HG03175 (cell line): ENCODE data around the gene MRPS12.

Experiments
- ATAC-seq: cut with Tn5 transposase; IDR thresholded peaks from one replicate; pipeline ENCODE4 v1.9.1; 2021; ENCODE audit warnings: mild to moderate bottlenecking, moderate library complexity; ENCODE audit not compliant: unreplicated experiment

MRPS12 gene

DNA sequence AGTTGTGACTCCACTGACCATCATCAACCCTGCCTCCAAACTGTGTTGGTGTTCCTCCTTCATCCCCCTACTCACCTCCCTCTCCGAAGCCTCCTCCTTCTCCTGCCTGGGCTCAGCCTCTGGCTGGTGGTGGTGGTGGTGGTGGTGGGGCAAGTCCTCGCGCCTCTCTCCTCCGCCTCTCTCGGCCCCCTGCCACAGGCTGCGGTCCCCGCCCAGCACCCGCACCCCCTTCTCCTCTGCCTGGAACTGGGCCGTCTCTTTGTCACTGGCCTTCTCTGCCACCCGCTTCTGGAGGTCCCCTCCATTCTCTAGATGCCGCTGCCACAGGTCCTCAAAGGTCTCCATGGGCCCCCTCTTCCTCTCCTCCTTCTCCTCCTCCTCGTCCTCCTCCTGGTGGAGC, 20.3 kb upstream of the MRPS12 start:
- ATAC-seq: no peak

DNA sequence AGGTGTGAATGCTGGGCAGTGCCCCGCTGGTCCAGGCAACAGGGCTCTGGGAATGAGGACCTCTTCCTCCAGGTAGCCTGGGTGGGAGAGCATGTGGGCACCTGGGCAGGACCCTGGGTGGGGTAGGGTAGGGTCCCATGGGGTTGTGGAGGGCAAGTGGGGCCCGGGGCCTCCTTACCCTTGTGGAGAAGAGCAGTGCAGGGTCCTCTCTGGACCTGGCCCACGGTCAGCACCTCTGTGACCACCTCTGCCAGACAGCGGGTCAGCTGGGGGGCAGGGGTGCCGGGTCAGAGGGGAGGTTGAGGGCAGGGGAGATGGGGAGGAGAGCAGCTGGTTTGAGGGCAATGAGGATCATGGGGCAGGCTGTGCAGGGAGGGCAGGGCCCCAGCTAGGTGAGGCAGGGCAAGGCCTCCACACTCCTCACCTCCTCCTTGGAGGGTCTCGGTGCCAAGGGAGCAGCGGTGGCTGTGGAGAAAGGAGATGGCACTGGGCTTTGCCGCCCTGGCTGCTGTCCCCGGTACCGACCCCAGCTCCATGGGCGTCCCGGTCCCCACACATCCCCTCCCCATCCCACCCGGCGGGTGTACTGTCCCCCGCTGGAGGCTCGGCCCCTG, 19.2 kb upstream of the MRPS12 start:
- no peak for ATAC-seq

DNA sequence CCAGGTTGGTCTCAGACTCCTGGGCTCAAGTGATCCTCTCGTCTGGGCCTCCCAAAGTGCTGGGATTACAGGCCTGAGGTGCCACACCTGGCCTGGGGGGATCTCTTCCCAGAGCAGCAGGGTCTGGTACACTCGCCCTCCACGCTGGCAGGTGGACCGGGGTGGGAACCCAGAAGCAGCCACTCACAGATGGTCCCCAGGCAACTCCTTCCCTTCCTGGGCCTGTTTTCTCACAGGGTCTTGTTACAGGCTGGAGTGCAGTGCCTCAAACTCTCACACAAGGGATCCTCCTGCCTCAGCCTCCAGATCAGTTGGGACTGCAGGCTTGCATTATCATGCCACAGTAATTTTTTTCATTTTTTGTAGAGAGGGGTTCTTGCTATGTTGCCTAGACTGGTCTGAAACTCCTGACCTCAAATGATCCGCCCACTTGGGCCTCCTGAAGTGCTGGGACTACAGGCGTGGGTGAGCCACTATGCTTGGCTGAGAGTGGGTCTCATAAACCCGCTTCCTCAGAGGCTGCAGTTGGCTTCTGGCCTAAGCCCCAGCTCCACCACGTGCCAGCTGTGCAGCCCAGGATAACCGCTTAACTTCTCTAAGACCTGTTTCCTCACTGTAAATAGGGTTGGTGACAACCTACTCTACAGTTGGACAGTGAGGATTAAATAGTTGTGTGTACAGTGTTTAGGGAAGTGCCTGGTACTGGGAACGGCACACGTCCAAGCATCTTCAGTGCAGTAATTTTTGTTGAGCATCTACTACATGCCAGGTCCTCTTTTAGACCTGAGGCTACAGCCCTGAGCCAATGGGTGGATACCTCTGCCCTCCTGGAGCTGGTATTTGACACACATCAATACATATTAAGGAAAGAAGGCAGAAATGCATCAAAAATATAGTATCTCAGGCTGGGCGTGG, 17.9 kb upstream of the MRPS12 start:
- ATAC-seq: no peak

DNA sequence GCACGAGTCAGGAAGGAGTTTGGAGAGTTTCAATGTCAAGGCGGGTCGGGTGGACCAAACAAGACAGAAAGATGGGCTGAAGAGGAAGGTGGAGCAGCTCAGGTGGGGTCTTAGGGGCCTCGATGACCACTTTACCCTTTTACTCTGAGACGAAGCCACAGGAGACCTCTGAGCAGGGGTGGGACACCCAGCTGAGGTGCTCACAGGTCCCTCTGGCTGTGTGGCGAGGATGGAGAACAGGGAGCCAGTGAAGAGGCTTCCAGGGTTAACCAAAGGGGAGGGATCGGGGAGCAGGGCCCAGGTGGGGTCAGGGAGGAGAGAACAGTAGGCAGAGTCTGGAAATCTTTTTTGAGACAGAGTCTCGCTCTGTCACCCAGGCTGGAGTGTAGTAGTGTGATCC, 16.8 kb upstream of the MRPS12 start:
- ATAC-seq: no peak

DNA sequence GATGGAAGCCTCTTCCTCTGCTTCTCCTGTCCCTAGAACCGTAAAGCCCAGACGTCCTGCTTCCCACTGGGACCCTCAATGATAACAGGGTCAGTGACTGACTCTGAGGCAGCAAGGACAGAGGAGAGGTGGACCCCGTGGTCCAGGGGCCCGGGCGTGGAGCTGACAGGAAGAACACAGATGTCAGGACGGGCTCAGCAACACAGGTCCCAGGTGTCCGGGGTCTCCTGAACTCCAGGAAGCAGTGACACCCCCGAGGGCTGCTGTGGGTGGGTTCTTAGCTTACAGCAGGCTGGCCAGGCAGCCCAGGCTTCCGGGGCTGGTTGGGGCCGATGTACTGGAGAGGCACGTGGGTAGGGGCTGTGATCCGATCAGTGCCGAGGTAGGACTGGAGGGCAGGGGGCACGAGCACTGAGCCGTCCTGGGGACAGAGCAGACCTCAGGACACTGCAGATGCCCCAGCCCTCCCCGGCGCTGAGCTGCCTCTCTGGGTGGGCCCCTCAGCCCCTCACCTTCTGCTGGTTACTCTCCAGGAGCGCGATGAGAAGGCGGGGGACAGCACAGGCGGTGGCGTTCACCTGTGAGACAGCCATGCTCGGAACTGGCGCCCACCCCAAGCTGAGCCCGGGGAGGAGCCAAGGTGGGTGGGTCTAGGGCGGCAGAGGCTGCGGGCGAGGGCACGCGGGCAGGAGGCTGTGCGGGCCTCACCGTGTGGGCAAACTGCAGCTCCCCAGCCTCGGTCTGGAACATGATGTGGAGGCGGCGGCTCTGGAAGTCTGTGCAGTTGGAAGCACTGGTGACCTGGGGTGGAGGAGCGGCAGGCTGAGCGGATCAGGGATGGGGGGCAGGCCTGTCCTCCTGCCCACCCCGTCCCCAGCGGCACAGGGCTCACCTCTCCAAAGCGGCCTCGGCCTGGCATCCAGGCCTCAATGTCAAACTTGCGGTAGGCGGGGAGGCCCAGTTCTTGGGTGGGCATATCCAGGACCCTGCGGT, 15.1 kb upstream of the MRPS12 start:
- no peak for ATAC-seq

DNA sequence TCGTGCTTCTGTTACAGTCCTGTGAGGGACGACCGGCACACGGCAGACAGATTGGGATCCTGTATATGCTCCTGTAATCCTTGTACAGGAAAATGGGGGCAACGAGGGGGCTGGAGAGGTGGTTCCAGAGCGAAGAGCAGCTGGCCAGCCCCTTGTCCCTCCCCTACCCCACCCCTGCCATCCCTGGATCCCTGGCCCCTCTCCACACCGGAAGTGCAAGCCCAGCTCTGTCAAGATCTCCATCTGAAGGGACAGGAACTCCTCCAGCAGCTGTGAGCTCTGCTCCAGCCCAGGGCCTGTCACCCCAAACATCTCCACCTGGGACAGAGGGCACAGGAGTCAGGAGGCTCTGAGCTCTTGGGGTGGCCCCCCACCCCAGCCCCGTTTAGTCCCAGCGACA, 13.2 kb upstream of the MRPS12 start:
- no peak for ATAC-seq

DNA sequence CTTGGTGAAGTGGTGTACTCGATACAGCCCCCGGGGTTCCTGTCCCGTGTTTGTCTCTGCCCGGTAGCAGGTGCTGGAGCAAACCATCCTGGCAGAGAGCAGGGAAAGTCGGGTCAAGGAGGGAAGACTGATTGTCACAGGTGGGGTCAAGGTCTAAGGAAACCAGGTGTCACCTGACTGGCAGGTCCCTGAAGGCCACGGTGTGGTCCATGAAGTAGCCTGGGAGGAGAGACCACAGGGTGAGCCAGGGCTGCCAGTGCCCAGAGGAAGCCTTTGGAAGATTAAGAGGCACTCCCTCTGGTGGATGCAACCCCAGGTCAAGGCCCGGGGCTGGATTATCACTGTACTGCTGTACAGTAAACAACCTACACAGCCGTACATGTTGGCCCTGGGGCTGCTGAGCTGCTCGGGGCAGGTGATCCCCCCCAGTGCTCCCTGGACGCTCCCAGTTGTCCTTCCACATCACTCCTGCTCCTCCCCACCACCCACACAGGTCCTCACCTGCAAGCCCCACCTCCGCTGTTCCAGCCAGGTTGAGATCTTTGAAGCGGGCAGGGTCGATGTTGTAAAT, 12.7 kb upstream of the MRPS12 start:
- ATAC-seq: no peak

DNA sequence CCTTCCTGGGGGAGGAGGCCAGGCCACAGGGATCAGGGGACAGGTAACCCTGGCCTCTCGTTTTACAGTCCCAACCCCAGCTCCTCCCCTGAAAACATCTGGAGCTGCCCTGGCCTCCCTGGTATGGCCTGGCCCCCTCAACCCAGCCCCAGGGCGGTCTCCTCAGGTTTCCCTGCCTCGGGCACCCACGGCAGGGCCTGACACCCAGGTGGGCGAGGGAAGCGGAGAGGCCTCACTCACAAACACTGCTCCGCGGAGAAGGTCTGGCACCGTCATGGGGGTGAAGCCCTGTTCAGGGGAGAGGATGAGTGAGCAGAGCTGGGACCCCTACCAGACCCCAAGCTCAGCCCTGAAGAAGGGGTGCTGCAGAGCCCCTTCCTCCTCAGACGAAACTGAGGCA, 12.2 kb upstream of the MRPS12 start:
- no peak for ATAC-seq

DNA sequence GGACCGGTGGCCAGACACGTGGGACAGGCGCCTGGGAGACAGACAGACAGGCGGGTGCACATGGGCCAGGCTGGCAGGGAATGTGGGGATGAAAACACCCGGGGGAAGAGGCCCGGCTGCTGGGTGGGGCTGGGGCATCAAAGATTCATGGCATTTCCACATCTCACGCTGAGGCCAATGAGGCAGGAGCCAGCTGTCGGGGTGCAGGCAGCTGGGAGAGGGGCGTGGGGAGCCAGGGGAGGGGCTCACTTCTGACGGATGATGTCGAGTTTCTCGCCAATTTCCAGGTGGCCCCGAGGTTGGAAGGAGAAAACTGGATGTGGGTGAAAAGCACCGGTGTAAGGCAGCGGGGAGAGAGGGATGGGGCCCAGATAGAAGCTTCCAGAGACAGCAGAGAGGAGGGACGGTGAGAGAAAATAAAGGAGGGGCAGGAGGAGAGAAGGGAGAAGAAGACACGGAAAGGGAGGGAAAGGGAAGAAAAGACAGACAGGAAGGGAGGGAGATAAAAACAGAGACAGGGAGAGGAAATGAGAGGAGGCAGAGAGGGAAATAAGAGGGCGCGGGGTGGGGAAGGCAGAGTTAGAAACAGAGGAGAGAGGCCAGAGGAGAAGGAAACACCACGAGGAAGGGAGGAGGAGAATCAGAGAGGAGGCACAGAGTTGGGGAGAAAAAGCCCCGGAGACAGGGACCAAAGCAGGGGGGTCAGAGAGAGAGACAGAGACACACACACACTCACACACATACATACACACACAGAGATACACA, 10.7 kb upstream of the MRPS12 start:
- no peak for ATAC-seq

DNA sequence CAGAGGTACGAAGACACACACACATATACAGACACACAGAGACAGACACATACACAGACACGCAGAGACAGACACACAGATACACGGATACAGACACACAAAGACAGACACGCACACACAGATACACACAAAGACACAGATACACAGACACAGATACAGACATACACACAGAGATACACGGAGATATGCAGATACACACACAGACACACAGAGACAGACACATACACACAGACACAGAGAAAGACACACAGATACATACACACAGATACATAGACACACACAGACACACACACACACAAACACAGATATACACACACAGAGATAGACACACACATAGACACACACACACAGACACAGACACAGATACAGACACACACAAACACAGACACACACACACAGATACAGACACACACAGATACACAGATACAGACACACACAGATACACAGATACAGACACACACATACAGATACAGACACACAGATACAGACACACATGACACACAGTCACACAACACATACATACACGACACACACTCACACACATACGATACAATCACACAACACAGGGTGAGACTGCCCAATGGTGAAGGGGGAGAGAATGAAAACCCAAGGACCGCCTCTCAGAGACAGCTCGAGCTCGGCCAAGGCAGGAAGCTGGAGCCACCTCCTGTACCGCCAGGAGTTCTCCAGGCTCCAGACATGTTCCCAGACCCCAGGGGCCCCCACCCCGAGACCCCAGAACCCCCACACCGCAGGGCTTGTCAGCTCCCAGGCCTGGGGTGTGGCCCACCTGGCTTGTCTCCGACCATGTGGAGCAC, 9.9 kb upstream of the MRPS12 start:
- no peak for ATAC-seq

DNA sequence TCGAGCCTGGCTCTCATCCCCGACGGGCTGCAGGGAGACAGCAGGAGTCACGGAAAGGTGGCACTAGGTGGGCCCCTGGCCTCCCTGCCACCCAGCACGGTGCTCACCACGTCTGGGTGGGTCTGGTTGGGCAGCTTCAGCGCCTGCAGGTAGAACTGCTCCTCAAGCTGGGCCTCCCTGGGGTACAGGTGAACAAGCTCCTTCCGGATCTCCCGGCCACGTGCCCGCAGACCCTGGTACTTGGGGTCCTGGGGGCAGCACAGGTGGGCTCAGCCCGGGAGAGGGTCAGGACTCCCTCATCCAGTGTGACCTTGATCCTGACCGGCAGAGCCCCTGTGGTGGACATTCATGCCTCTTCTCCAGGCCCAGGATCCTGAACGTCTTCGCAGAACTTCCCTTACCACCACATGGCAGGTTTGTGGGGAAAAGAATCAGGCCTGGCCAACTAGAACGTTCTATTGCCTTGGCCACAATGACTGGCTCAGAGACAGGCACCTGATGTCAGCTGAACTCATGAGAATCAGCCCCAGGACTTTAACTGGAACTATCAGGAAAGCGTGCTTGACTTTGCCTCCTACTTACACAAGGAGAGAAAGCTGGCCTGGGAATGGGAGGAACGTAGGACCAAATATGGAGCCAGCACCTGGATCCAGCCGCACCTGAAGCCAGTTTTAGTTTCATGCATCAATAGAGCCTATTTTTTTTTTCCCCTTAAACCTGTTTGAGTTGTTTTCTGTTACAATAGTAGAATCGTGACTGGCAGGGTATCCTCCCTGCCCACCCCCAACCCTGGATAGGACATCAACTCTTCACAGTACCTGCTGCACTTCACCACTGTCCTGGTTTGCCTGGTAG, 9.1 kb upstream of the MRPS12 start:
- no peak for ATAC-seq

DNA sequence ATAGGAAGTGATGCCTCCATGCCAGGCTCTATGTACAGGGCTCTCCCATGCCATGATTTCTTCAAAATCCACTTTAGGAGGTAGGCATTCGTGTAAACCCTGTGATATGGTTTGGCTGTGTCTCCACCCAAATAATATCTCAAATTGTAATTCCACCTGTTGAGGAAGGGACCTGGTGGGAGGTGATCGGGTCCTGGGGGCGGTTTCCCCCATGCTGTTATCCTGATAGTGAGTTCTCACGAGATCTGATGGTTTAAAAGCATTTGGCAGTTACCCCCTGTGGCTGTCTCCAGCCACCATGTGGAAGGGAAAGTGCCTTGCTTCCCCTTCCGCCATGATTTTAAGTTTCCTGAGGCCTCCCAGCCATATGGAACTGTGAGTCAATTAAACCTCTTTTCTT, 8.3 kb upstream of the MRPS12 start:
- no peak for ATAC-seq

DNA sequence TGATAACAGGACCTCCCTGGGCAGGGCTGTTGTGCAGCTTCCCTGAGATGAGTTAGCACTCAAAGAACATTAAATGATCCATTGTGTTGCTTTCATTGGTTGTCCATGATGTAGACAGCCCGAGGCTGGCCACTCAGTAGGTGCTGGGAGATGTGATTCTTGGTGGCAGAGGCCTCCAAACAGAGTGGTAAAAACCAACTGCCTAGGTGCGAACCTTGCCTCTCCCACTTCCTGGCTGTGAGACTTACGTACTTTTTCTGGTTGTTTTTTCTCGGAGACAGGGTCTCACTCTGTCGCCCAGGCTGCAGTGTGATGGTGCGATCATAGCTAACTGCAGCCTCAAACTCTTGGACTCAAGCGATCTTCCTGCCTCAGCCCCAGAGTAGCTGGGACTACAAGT, 6.4 kb upstream of the MRPS12 start:
- ATAC-seq: no peak

DNA sequence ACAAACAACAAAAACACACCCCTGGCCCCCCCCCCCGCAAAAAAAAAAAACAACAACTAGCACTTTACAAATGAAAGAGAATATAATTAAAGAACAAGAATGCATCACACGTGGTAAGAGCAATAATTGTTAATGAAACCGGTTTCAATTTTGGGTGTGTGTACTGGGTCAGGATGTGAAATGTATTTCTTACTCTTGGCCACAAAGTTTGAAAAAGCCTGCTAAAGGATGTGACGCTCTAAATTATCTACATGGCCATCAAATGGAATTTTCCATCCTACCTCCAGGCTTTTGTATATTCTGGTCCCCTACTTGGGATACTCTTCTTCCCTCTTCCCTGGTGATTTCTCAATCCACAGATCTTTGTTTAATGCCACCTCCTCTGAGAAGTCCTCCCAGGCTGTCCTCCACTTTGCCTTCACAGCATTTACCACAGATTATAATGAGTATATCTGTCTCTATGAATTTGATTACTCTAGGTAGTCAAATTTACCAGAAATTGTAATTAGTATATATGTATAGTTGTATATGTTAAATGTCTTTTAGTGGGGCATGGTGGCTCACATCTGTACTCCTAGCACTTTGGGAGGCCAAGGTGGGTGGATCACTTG, 2.2 kb upstream of the MRPS12 start:
- no peak for ATAC-seq

DNA sequence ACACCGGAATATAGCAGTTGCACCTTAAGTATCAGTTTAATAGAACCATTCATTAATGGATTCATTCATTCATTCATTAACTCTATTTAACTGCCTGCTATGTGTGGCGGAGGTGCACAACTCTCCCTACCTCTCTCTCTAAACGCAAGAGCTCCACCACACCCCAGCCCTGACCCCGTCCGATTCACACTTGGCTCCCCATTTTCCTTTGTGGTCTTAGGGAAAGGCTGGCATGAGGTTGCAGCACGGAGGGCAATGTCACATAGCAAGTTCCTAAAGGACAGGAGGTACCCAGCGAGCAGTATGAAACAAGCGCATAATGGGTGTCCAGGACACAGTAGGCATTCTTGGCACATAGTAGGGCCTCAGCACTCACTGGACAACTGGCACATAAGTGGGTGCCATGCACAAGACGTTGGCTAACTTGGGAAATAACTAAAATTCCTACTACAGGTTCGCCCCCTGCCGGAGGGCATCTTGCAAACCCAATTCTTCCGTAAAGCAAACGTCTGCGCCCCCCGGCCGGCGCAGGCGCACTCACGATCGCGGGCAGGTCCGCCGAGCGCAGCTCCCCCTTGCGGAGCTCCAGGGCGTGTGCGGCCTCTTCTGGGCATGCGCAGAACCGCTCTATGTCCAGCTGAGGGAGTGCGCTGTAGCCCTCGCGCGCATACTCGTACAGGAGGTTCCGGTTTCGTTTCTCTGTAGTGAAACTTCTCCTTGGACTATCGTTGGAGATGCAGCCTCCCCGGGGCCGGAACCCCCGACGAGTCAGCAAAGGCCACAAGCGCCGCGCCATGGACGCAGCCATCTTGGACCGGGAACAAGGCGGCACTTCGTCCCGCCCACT, 592 bp upstream of the MRPS12 start, which contains the start of gene SARS2:
Gene SARS2, minus strand, starts transcription at position 835 of the 847 bp plus-strand sequence. Its CDS starts 27 bp downstream, at position 808.
- peak; percentile 72 for ATAC-seq

DNA sequence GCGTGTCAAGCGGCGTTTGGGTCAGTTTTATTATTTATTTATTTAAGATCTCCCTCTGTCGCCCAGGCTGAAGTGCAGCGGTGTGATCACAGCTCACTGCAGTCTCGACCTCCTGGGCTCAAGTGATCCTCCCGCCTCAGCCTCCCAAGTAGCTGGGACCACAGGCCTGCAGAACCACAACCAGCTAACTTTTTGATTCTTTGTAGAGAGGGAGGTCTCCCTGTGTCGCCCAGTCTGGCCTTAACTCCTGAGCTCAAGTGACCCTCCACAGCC, 713 bp downstream of the MRPS12 start:
- ATAC-seq: no peak
